Measurements from ENCODE around the gene TCTN1. TPM values are rescaled to one million over a fixed set of nuclear protein-coding genes. Genes with fewer than 3 reads are reported as not detected.

Gene TCTN1
- total and polyA plus RNA-seq, 9 of the 15 experiments (the other 6 are each of a cell fraction or from before 2014, with no cell fraction given) = 0.32 to 12.5 (median 4.0) TPM

DNA sequence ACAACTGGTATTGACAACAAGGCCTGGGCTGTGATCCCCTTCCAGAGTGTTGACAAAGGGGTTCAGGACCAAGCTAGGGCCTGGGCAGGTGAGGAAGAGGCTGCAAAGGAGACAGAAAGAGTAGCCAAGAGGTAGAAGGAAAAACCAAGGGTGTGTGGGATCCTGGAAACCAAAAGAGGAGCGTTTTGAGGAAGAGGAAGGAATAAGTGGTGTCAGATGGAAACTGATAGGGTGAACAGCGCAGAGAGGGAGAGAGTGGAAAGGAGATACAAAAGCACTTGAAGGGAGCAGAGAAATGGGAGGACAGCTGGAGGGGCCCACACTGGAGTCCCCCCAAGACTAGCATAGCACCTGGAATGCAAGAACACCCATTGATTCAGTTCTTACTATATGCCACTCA, 83.3 kb downstream of the TCTN1 start (continued):
- no peak for TF ChIP-seq GABPB1 (CRISPR knock-in tag; IDR thresholded peaks at IDR 0.05)
- TF ChIP-seq, protein P1, sequence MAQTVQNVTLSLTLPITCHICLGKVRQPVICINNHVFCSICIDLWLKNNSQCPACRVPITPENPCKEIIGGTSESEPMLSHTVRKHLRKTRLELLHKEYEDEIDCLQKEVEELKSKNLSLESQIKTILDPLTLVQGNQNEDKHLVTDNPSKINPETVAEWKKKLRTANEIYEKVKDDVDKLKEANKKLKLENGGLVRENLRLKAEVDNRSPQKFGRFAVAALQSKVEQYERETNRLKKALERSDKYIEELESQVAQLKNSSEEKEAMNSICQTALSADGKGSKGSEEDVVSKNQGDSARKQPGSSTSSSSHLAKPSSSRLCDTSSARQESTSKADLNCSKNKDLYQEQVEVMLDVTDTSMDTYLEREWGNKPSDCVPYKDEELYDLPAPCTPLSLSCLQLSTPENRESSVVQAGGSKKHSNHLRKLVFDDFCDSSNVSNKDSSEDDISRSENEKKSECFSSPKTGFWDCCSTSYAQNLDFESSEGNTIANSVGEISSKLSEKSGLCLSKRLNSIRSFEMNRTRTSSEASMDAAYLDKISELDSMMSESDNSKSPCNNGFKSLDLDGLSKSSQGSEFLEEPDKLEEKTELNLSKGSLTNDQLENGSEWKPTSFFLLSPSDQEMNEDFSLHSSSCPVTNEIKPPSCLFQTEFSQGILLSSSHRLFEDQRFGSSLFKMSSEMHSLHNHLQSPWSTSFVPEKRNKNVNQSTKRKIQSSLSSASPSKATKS (CRISPR knock-in tag; IDR thresholded peaks at IDR 0.05) = no peak
- TF ChIP-seq, protein P2, sequence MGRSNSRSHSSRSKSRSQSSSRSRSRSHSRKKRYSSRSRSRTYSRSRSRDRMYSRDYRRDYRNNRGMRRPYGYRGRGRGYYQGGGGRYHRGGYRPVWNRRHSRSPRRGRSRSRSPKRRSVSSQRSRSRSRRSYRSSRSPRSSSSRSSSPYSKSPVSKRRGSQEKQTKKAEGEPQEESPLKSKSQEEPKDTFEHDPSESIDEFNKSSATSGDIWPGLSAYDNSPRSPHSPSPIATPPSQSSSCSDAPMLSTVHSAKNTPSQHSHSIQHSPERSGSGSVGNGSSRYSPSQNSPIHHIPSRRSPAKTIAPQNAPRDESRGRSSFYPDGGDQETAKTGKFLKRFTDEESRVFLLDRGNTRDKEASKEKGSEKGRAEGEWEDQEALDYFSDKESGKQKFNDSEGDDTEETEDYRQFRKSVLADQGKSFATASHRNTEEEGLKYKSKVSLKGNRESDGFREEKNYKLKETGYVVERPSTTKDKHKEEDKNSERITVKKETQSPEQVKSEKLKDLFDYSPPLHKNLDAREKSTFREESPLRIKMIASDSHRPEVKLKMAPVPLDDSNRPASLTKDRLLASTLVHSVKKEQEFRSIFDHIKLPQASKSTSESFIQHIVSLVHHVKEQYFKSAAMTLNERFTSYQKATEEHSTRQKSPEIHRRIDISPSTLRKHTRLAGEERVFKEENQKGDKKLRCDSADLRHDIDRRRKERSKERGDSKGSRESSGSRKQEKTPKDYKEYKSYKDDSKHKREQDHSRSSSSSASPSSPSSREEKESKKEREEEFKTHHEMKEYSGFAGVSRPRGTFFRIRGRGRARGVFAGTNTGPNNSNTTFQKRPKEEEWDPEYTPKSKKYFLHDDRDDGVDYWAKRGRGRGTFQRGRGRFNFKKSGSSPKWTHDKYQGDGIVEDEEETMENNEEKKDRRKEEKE (IDR thresholded peaks at IDR 0.05; ENCODE audit: borderline replicate concordance in 1 of 2, control insufficient read depth in 1 of 2, low read depth in 2 of 2, low read length in 1 of 2) = no peak
- TF ChIP-seq, protein P3, sequence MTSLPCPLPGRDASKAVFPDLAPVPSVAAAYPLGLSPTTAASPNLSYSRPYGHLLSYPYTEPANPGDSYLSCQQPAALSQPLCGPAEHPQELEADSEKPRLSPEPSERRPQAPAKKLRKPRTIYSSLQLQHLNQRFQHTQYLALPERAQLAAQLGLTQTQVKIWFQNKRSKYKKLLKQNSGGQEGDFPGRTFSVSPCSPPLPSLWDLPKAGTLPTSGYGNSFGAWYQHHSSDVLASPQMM (CRISPR knock-in tag; IDR thresholded peaks at IDR 0.05) = no peak
- TF ChIP-seq, protein P4, sequence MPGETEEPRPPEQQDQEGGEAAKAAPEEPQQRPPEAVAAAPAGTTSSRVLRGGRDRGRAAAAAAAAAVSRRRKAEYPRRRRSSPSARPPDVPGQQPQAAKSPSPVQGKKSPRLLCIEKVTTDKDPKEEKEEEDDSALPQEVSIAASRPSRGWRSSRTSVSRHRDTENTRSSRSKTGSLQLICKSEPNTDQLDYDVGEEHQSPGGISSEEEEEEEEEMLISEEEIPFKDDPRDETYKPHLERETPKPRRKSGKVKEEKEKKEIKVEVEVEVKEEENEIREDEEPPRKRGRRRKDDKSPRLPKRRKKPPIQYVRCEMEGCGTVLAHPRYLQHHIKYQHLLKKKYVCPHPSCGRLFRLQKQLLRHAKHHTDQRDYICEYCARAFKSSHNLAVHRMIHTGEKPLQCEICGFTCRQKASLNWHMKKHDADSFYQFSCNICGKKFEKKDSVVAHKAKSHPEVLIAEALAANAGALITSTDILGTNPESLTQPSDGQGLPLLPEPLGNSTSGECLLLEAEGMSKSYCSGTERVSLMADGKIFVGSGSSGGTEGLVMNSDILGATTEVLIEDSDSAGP (CRISPR knock-in tag; IDR thresholded peaks at IDR 0.05) = no peak
- TF ChIP-seq NELFE (IDR thresholded peaks at IDR 0.05; ENCODE audit: insufficient read depth, insufficient read length) = no peak
- no peak for TF ChIP-seq NFIX (CRISPR knock-in tag; IDR thresholded peaks at IDR 0.05; ENCODE audit: low read depth)
- no peak for TF ChIP-seq JUNB (CRISPR knock-in tag; conservative IDR thresholded peaks at IDR 0.05)
- TF ChIP-seq IRF2 (CRISPR knock-in tag; IDR thresholded peaks at IDR 0.05) = no peak
- no peak for TF ChIP-seq ASH1L (IDR thresholded peaks at IDR 0.05; ENCODE audit: borderline replicate concordance, low read depth, partially characterized antibody)
